ENCODE results near the gene AARS2.

- TF ChIP-seq CSRNP3 (CRISPR knock-in tag; IDR thresholded peaks at IDR 0.05) (no peak), PATZ1 (CRISPR knock-in tag; IDR thresholded peaks at IDR 0.05; ENCODE audit: borderline replicate concordance) (no peak), ZFP3 (CRISPR knock-in tag; IDR thresholded peaks at IDR 0.05) (no peak)
These were observed 56.4 kb downstream of the AARS2 start for GRCh38 chr6:44256775-44257024.

Measured in SK-N-SH treated with all-trans-retinoic acid at 6 μM for 48 hours (cell line).